DOHH2 (cell line): ENCODE measurements around the gene IFI27L1.

Source experiments
- EZH2phosphoT487 ChIP-seq: fragments of 200-600 bp; sonication (generic); IDR thresholded peaks from 2 replicates; pipeline ENCODE4 v1.6.1; 2017; ENCODE audit warnings: borderline replicate concordance, mild to moderate bottlenecking, antibody characterized with exemption, low read length, moderate library complexity, mixed read lengths
- TF ChIP-seq, protein P1 (sequence below): fragments of 200-600 bp; sonication (generic); IDR thresholded peaks from one replicate; pipeline ENCODE4 v1.5.1; 2014; ENCODE audit warnings: antibody characterized with exemption, mild to moderate bottlenecking, low read depth, low read length; ENCODE audit not compliant: poor library complexity, severe bottlenecking

DNA sequence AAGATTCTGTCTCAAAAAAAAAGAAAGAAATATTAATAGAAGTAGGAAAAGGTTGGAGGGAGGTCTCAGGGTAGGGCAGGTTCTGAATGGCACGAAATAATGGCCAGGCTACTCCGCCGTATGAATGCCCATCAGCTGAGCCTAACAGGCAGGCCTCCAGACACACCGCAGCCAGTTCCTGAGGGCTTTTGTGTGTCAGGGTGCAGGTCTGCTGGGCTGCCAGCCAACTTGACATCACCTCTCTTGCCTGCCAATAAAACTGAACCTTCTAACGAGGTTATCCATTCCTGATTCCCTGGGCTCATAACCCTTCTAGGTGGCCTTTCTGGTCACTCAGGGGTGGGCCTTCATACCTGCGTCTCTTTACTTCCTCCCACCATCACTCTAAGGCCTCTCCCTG, 32.4 kb downstream of the IFI27L1 start:
- TF ChIP-seq, protein P1, sequence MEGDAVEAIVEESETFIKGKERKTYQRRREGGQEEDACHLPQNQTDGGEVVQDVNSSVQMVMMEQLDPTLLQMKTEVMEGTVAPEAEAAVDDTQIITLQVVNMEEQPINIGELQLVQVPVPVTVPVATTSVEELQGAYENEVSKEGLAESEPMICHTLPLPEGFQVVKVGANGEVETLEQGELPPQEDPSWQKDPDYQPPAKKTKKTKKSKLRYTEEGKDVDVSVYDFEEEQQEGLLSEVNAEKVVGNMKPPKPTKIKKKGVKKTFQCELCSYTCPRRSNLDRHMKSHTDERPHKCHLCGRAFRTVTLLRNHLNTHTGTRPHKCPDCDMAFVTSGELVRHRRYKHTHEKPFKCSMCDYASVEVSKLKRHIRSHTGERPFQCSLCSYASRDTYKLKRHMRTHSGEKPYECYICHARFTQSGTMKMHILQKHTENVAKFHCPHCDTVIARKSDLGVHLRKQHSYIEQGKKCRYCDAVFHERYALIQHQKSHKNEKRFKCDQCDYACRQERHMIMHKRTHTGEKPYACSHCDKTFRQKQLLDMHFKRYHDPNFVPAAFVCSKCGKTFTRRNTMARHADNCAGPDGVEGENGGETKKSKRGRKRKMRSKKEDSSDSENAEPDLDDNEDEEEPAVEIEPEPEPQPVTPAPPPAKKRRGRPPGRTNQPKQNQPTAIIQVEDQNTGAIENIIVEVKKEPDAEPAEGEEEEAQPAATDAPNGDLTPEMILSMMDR = no peak
- no peak for TF ChIP-seq EZH2phosphoT487
